ENCODE data around the gene PPP1R10. TPM values are rescaled to one million over a fixed set of nuclear protein-coding genes. Genes with fewer than 3 reads are reported as not detected.

The PPP1R10 gene
- total RNA-seq, 1 experiment from 2014 or later: 123 TPM

- no peak overlapping the region for H3K56ac ChIP-seq (ENCODE audit: insufficient read length, low read depth, low read length)
- H3K23me2 ChIP-seq (ENCODE audit: insufficient read length, low read depth, low read length, poor library complexity, severe bottlenecking): no peaks in the 10 kb centered on the region
- WGBS (ENCODE audit: extremely low coverage, insufficient read length, low lambda C conversion rate): no CpG with 5 or more reads among the region's 8 CpGs
- no peak overlapping the region for H4K8ac ChIP-seq (replicated peaks; ENCODE audit: insufficient read length, low read depth, low read length)
- H2BK5ac ChIP-seq (ENCODE audit: insufficient read length, low read length): no peak overlapping the region
- no peak overlapping the region for H3K4ac ChIP-seq (ENCODE audit: low read depth, low read length)
- no peak overlapping the region for H2BK120ac ChIP-seq (ENCODE audit: low read depth, low read length, poor library complexity, severe bottlenecking)
- H3K14ac ChIP-seq (ENCODE audit: insufficient read depth, low read length): no peak overlapping the region
- peaks cover 5 to 7% of the 10 kb centered on the region in 2 experiments for H3K4me1 Mint-ChIP-seq
- H3K4me3 Mint-ChIP-seq: no peak overlapping the region
- H2BK20ac ChIP-seq (ENCODE audit: low read depth, low read length, poor library complexity, severe bottlenecking): no peak overlapping the region
- no peak overlapping the region for H2BK12ac ChIP-seq (ENCODE audit: insufficient read length, low read depth, low read length)
- peaks cover 14% of the 10 kb centered on the region; the same call in 1 of the 2 replicates for H3K79me2 ChIP-seq (ENCODE audit: insufficient read depth, low read length)
- no peak overlapping the region for H3K4me2 ChIP-seq (ENCODE audit: insufficient read depth, insufficient read length, low read length)
- no peak overlapping the region for H2AK5ac ChIP-seq (ENCODE audit: insufficient read length, low read length)
- no peak for DNase-seq
- no peak overlapping the region for H2AFZ ChIP-seq (ENCODE audit: low read length)
- no peaks in the 10 kb centered on the region for H3K27me3 Mint-ChIP-seq (ENCODE audit: low read depth)
- H3T11ph ChIP-seq (ENCODE audit: low read length): no peak overlapping the region
- H3K9ac ChIP-seq (ENCODE audit: extremely low read depth, insufficient read length, low read length): no peak overlapping the region
- H3K9me3 Mint-ChIP-seq: no peaks in the 10 kb centered on the region; a peak in 1 of 5 replicates
- H3K4me1 ChIP-seq (ENCODE audit: insufficient read depth, low read length): no peaks in the 10 kb centered on the region
- no peak overlapping the region for H2BK15ac ChIP-seq (ENCODE audit: low read depth, low read length)
- no peak overlapping the region for H3K27ac ChIP-seq (ENCODE audit: insufficient read length, low read depth, low read length)
- no peaks in the 10 kb centered on the region for H4K20me1 ChIP-seq (ENCODE audit: control insufficient read depth, insufficient read depth, insufficient read length)
- no peaks in the 10 kb centered on the region for H3K27me3 ChIP-seq (ENCODE audit: insufficient read depth, low read length)
- no peak overlapping the region for H3K27ac Mint-ChIP-seq
- no peak overlapping the region for H3K23ac ChIP-seq (ENCODE audit: insufficient read length, low read depth, low read length)
- no peaks in the 10 kb centered on the region for H3K9me3 ChIP-seq (ENCODE audit: control insufficient read depth, low read depth, low read length)
- H3K79me1 ChIP-seq (ENCODE audit: insufficient read depth, low read depth, low read length, poor library complexity, severe bottlenecking): peaks cover 8% of the 10 kb centered on the region
- H3K36me3 Mint-ChIP-seq (ENCODE audit: insufficient read depth in 1 of 3, low read depth in 3 of 3): peaks cover 57 to 71% (median 66%) of the 10 kb centered on the region in 3 experiments
- H4K5ac ChIP-seq (ENCODE audit: insufficient read length, low read depth, low read length): no peak overlapping the region
- H4K91ac ChIP-seq (ENCODE audit: insufficient read length, low read depth, low read length): no peak overlapping the region
- no peak overlapping the region for H3K18ac ChIP-seq (ENCODE audit: insufficient read length, low read depth, low read length)
- TF ChIP-seq CTCF (conservative IDR thresholded peaks at IDR 0.05): no peak
These were observed 39.0 kb downstream of the PPP1R10 start for GRCh38 chr6:30578051-30578450.

All from H9 (cell line).